ENCODE data around the gene HSFX1.
"Not testable (repeated sequence)": the region's sequence is repeated elsewhere in the genome, so short reads cannot be mapped to it uniquely, and the experiment has no call there.

GRCh38 chrX:149761858-149762674 is 11.8 kb upstream of the HSFX1 start:
- not testable (repeated sequence) for TF ChIP-seq CTCF (IDR thresholded peaks at IDR 0.05); POLR2A (IDR thresholded peaks at IDR 0.05); POLR2AphosphoS5 (IDR thresholded peaks at IDR 0.05; ENCODE audit: insufficient read depth in 1 of 2, low read depth in 1 of 2)

Data from vagina (tissue), 2 donors.